Islet precursor cell (in vitro differentiated cells): Measurements from ENCODE around the gene SCAPER.
A peak's percentile ranks its signal among the peaks of the same experiment; 100 is the strongest.

Experiments
- DNase-seq: peaks from one replicate; pipeline ENCODE4 v3.0.0-alpha.2; 2018

SCAPER gene

DNA sequence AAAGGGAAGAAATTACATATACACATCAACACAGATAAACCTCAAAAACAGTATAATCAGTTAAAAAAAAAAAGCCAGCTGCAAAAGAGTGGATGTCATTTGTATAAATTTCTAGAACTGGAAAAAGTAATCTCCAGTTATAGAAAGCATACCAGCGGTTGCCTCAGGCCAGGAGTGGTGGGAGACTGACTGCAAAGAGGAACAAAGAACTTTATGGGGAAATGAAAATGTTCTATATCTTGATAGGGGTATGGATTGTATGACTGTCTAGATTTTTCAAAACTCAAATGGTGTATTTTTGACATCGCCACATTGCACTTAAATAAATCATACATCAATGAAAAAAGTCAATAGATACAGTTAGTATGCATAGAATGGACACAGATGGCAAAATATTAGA lies 241.6 kb downstream of the SCAPER start:
- DNase-seq, result no peak

DNA sequence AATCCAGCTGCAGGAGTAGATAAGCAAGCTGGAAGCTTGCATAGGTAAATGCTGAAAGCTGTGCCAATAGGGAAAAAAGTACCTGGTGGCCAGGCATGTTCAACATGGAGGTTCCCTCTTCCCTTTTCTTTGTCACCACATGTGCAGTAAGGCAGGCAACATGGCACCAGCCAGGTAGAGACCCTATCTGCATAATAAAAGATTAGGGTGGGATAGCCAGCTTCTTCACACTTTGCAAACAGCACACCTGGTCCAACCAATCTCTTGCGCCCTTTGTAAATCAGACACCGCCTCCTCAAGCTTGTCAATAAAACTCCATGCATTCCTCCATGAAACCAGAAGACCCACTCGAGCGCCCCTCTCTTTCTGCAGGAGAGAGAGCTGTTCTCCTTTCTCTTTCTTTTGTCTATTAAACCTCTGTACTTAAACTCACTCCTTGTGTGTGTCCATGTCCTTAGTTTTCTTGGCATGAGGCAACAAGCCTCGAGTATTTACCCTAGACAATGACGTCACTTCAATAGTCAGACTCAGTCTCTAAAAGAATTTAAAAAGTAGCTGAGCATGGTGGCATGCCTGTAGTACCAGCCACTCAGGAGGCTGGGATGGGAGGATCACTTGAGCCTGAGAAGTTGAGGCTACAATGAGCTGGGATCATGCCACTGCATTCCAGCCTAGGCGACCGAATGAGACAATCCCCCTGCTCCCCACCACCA lies 256.3 kb downstream of the SCAPER start:
- DNase-seq, result no peak

DNA sequence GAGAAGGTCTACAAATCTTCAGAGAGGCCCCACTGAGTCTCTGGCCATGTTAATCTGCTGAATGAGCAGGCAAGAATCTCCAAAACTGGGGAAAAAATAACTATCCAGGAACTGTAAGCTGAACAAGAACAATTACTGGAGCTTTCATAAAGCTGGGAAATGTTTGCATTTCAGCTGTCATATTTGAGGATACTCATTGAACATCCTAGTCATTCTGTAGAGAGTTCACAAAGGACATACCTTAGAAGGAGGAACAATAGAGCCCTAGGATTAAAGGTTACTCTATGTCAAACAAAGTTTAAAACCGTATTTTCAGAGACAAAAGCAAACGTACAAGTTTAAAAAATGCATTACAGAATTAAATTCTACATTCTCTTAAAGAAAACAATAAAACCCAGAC lies 257.5 kb downstream of the SCAPER start:
- no peak for DNase-seq

DNA sequence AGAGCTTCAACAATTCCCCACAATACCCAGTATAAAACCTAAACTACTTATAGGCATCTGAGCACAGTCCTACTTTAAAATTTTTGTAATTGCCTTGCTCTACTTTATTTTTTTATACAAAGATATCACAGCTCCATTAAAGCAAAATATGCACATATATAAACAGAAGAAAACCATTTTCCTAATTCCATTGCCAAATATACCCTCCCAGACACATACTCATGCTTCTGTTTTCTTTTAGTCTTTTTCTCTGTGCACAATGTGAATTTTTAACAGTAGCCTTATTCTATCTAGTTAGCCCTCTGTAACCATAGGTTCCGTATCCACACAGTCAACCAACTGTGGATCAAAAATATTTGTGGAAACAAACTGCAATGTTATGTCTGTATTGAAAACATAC lies 260.5 kb downstream of the SCAPER start:
- no peak for DNase-seq

DNA sequence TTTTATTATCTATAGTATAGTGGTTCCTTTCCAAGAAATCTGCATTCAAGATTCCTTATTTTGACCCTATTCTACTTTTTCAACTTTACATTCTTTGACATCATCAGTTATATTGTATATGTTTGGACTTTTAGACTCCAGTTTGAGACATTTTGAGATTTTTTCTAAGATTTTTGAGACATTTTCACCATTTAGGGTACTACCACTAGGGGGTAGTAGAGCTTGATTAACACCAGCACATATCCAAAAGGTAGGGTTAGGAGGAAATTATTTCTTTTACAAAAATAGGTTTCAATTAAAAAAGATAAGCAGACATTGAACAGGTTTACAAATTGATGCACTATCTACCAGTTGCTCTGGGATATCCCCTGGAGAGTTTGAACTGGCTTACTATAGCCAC lies 262.5 kb downstream of the SCAPER start:
- no peak for DNase-seq

DNA sequence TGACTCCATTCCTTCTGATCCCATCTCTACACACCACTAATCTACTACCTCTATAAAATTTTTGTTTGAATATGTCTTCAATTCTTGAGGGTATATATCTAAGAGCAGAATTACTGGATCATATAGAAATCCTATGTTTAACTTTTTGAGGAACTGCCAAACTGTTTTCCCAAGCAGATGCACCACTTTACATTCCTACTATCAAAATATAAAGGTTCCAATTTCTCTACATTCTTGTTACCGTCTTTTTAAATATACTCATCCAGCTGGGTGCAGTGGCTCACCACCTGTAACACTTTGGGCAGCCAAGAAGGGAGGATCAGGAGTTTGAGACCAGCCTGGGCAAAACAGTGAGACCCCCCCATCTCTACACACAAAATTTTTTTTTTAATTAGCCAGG lies 268.0 kb downstream of the SCAPER start:
- DNase-seq, result no peak

DNA sequence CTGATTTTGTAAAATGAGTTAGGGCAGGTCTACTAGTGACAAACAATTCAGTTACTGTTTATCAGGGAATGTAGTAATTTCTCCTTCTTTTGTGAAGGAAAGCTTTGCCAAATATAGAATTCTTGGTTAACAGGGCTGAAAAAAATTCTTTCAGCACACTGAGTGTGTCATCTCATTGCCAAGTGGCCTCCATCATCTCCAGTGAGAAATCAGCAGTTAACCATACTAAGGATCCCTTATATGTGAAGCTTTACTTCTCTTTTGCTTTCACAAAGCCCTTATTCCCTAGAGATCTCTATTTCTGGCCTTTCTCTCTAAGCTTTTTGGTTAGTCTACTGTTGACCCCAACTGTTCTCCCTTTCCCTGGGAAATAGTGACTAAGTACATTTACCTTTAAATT lies 269.1 kb downstream of the SCAPER start:
- DNase-seq, result no peak

DNA sequence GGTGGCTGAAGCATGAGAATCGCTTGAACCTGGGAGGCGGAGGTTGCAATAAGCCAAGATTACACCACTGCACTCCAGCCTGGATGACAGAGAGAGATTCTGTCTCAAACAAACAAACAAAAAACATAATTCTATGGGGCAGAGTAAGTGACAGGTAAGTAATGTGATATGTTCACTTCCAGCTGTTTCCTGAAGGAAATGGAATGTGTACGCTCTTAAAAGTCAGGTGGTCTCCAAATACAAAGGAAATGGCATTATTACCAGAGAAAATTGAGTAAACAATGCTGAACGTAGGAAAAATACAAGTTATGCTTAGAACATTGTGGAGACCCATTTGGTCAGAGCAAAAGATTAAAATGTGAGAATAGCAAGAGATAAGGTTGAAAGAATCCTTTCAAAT lies 278.5 kb downstream of the SCAPER start:
- no peak for DNase-seq

DNA sequence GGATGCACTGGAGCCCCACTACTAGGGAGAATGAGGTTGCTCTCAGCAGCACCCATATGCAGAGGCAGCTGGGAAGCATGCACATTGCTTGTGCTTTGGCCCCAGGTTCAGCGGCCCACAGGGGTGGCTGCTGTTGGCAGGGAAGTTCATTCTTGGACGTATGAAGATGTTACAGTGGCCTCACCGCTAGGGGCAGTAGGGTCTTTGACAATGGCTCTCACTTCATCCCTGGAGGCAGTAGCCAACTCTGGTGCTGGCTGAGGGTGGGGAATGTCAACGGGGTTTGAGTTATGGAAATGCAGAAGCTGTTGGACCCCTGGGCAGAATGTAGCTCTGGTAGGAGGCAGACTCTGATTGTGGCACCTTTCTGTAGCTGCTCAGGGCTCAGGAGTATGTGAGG lies 279.9 kb downstream of the SCAPER start:
- DNase-seq, result peak; percentile 52

DNA sequence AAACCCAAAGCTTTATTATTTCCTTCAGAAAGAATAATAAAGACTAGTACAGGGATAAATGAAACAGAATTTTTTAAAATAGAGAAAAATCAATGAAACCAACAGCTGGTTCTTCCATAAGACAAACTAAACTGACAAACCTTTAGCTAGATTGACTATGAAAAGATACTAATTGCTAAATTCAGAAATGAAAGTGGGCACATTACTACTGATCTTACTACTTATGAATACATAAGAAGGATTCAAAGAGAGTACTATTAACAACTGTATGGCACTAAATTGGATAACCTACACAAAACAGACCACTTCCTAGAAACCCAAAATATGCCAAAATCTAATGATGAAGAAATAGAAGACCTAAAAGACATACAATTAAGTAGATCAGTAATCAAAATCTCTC lies 290.4 kb downstream of the SCAPER start:
- no peak for DNase-seq

DNA sequence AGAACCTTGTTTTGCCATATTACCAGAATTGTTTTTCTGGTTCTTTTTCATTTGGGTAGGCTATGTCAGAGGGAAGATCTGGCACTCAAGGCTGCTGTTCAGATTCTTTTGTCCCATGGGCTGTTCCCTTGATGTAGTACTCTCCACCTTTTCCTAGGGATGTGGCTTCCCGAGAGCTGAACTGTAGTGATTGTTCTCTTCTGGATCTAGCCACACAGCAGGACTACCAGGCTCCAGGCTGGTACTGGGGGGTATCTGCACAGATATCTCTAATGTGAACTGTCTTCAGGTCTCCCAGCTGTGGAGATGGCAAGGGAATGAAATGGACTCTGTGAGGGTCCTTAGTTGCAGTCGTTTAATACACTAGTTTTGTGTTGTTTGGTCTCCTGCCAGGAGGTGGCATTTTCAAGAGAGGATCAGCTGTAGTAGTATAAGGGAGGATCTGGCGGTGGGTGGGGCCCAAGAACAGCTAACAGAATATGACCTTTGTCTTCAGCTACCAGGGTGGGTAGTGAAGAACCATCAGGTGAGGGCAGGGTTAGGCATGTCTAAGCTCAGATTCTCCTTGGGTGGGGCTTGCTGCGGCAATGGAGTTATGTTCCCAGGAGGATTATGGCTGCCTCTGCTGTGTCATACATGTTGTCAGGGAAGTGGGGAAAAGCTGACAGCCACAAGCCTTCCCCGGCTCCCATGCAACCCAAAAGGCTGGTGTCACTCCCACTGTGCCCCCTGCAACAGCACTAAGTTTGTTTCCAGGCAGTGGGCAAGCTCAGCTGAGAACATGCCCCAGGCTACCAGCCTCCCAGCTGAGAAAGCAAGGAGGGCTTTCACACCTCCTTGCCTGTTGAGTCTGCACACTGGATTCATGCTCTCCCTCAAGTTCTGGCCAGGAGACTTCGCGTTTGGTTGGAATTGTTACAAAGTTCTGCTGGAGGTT lies 316.1 kb downstream of the SCAPER start:
- no peak for DNase-seq

DNA sequence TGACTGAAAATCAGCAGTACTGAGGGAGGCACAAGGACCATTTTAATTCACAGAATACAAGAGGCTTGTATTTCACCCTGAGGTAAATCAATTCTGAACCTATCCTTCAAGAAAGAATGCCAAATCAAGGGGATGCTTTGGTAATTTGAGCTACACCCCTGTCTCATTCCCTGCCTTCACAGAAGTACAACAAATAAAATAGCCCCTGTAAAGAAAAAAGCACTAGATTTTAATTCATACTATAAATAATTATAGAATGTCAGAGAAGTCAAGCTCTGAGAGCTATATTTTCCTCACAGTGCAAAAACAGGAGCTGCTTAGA lies 319.6 kb downstream of the SCAPER start:
- no peak for DNase-seq

DNA sequence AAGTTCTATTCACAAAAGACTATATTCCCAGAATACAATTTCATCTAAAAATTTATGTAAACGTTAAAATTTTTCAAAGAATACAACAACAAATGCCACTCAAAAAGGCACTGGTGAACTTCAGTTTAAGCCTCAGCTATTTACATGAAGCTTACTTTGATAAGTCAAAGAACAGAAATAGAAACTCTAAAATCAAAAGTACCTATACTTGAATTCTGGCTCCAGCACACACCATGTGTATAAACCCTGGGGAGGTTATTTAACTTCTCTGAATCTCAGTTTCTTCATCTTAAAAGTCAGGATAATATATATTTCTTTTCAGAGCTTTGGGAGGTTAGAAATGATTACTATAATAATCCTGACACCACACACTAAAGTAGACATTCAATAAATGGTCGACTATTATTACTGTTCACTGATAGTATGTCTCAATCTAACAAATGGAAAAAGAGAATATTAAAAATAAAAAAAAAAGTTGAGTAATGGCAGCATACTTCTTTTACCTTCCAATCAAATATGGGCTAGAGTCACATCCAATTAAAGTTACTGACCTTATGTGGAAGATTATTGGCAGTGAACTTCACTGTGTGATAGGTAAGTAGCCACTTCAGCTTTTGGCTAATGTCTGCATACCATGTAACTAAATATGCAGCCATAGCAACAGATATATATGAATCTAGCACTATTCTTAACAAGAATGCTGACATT lies 320.1 kb downstream of the SCAPER start:
- no peak for DNase-seq

DNA sequence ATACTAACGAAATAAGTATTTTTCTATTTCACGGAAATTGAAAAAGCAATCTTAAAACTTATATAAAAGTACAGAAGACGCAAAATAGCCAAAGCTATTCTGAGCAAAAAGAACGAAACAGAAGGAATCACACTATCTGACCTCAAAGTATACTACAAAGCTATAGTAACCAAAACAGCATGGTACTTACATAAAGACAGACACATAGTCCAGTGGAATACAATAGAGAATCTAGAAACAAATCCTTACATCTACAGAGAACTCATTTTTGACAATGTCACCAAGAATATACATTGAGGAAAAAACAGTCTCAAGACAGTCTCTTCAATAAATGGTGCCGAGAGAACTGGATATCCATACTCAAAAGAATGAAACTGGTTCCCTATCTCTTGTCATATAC lies 322.6 kb downstream of the SCAPER start:
- no peak for DNase-seq

DNA sequence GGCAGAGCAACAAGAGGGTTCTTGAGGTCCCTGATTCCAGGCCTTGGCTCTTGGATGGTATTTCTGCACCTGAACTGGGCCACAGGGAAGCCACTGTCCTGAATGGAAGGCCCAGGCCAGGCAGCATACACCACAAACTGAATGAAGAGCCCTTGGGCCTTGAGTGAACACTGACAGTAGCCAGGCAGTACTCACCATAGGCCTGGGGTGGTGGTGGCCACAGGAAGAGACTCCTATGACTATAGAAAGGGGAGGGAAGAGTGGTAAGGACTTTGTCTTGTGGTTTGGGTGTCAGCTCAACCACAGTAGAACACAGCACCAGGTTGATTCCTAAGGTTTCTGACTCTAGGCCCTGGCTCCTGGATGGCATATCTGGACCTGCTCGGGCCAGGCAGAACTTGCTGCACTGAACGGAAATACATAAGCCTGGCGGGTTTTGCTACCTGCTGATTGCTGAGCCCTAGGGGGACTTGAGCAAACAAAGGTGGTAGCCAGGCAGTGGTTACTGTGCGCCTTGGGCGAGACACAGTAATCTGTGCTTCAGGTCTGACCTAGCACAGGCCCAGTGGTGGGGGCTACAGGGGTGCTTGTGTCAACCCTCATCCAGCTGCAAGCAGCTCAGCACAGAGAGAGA lies 327.1 kb downstream of the SCAPER start:
- no peak for DNase-seq

DNA sequence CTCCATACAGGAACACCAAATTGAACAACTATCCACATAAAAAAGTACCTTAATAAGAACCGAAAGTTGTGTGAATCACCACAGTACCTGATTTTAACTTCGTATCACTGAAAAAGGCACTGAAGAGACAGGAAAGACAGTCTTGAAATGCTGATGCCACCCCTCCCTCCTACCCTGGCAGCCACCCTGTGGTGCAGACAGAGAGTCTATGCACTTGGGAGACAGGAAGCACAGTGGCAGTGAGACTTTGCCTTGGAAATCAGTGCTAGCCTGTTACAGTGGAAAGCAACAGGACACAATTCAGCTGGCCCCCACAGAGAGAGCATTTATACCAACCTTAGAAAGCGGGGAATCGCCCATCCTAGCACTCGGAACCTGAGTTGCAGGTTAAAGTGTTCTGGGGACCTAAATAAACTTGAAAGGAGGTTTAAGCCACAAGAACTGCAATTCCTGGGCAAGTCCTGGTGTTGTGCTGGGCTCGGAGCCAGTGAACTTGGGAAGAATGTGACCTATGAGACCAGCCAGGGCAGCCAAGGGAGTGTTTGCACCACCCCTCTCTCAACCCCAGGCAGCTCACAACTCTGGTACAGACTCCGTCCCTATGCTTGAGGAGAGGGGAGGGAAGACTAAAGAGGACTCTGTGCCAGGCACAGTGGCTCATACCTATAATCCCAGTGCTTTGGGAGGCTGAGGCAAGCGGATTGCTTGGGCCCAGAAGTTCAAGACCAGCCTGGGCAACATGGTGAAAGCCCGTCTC lies 328.4 kb downstream of the SCAPER start:
- peak; percentile 41 for DNase-seq

DNA sequence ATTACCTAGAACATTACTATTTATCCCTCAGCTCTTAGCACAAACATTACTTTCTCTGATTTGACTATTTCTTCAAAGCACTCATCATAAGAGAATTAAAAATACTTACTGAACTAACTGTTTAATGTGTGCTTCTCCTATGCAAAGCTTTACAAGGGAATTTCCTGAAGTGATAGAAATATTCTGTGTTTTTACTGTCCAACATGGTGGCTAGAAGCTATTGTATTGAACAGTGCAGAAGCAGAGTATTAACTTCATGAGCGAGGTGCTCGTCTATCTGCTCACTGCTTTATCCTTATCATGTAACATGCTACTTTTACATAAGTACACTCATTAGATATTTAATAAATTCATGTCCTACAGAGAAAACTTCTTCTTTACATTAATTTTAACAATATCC lies 329.5 kb downstream of the SCAPER start:
- no peak for DNase-seq

DNA sequence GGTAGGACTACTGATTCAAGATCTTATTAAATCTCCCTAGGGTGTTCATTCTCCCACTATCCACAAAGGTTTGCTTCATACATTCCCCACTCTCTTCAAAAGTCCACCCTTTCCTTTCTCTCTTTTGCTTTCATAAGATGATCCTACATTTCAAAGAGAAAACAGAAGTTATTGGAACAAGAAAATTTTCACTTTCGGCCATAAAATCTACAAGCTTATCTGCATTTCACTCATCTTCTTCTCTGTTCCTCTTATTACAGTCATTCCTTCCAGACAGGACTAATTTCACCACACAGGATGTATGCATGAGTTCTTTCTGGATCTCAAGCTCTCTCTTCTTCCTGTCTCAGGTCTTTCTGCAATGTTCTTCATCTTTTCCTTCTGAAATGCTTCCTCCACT lies 329.9 kb downstream of the SCAPER start:
- no peak for DNase-seq

DNA sequence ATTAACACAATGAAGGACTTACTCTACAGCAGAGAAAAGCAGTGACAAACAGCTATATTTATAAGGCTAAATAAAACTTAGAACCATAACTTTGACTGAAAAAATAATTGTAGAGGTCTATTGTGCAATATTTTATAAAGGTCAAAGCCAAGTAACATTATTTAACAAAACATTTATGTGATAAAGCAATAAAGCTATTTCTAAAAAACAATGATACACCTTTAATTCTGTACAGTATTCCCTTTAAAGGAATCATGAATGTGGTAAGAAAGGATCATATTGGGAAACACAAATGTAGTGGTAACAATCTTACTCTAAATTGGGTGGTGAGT lies 332.2 kb downstream of the SCAPER start:
- no peak for DNase-seq

DNA sequence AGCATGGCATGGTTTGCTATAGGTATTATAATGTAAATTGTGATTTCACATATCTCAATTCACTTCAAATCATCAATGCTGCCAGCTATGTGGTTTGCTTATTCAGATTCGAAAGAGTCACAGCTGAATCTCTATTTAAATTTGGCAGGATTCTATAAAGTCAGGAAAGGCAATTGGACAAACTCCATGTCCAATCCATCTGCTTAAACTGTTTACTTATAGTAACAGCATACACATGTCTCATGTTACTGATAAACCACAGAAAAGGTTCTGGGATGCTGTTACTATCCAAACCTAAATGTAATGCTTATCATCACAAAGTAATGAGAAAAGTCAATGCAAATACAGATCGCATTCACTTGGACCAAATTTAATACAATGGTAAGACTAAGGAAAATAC lies 338.9 kb downstream of the SCAPER start:
- no peak for DNase-seq

DNA sequence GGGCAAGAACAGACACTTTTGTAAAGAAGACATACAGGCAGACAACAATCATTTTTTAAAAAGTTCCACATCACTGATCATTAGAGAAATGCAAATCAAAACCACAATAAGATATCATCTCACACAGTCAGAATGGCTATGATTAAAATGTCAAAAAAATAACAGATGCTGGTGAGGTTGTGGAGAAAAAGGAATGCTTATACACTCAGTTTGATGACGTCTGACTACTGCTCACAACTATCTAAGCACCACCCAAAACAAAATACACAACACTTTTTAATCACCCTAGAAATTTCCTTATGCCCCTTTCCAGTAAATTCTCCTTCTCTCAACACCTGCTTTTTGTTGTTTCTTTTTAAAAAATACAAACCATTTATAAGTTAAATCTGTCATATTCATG lies 339.8 kb downstream of the SCAPER start:
- no peak for DNase-seq

DNA sequence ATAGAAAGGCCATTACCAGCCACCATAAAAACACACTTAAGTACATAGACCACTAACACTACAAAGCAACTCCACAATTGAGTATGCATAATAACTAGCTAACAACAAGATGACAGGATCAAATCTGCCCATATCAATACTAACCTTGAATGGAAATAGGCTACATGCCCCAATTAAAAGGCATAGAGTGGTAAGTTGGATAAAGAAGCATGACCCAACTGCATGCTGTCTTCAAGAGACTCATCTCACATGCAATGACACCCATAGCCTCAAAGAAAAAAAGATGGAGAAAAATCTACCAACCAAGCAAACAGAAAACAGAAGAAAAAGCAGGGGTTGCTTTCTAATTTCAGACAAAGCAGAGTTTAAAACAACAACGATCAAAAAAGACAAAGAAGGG lies 349.9 kb downstream of the SCAPER start:
- DNase-seq, result no peak

DNA sequence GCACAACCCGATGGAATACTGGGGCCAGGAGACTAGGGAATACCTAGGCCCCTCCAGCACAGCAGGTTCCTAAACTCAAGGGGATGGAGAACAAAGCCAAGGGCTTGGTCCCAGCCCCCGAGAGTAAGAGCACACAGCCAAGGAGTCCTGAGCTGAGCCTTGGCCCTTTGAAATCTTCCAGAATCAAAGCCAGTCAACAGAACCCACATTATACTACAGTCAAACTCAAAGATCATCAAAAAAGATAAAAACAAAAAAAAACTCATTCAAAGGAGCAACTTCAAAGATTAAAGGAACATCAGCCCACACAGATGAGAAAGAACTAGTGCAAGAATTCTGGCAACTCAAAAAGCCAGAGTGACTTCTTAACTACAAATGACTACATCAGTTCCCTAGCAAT lies 351.6 kb downstream of the SCAPER start:
- no peak for DNase-seq
